Measurements from ENCODE around the gene PKD1L1.

DNA sequence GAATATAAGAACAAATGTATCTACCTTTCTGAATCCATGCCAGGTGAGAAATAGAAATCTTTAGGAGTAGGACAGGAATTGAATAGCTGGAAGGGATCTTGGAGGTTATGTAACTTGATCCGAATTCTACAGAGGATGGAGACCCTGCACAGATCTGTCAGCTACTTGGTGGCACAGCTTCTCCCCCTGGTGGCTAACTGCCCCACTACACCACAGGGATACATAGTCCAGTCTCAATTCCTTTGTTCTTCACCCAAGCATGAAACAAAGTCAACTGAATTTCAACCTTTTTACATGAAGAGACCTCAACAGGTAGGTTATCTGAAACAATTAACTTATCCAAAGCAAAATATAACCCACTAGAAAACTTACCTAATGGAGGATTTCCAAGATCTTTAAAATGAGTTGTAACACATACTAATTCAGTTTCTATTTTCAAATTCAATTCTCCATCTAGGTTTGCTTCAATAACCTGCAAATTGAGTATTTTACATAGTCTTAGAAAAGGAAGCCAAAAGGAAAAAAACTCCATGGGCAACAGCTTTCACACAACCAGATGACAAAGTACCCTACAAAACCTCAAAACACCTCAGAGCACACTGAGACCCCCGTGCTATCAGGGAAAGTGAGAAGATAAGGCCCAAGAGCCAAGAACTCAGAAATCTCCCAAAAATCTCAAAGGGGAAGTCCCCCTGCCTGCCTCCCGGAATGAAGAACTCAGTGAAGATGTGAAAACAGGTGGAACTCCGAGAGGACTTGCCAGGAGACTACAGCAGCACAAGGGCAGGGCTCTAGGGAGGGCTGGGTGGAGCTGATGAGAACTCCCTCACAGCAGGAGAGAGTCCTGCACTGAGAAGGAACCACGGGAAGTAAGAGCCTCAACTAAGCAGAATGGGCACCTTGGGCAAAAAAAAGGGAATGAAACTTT is 20.8 kb upstream of the PKD1L1 start:
- TF ChIP-seq, protein P1, sequence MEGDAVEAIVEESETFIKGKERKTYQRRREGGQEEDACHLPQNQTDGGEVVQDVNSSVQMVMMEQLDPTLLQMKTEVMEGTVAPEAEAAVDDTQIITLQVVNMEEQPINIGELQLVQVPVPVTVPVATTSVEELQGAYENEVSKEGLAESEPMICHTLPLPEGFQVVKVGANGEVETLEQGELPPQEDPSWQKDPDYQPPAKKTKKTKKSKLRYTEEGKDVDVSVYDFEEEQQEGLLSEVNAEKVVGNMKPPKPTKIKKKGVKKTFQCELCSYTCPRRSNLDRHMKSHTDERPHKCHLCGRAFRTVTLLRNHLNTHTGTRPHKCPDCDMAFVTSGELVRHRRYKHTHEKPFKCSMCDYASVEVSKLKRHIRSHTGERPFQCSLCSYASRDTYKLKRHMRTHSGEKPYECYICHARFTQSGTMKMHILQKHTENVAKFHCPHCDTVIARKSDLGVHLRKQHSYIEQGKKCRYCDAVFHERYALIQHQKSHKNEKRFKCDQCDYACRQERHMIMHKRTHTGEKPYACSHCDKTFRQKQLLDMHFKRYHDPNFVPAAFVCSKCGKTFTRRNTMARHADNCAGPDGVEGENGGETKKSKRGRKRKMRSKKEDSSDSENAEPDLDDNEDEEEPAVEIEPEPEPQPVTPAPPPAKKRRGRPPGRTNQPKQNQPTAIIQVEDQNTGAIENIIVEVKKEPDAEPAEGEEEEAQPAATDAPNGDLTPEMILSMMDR (IDR thresholded peaks at IDR 0.05), result peak; percentile 91
- TF ChIP-seq EZH2 (IDR thresholded peaks at IDR 0.05; ENCODE audit: borderline replicate concordance, insufficient read depth, low read depth, low read length, poor library complexity, severe bottlenecking), result no peak

Data from B cell (primary cell).